Measurements from ENCODE around the gene CRIM1. TPM values are rescaled to one million over a fixed set of nuclear protein-coding genes. Genes with fewer than 3 reads are reported as not detected.

Gene CRIM1
- total and polyA plus RNA-seq, 2 of the 8 experiments (the other 6 are each of a cell fraction or from before 2014, with no cell fraction given): 9.4 to 28.4 TPM

DNA sequence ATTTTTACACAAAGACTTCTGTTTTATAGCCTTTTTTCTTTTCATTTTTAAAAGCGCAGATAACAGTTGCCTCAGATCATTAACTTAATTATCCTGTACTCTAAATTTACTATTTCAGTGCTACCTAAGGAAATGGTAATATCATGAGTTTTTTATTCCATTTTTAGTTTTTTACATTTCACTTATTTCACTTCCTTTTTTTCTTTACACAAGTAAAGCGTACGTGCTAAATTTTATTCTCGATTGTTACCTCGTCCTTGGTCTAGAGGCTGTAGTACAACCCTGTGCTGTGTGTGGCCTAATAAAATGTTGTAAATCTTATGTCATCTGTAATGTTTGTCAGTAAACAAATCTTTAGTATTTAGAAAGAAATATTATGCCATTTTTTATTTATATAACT, 49.2 kb downstream of the CRIM1 start (continued):
- TF ChIP-seq SUZ12 (IDR thresholded peaks at IDR 0.05; ENCODE audit: low read length) (no peak), POLR2A (IDR thresholded peaks at IDR 0.05; ENCODE audit: control extremely low read depth in 1 of 2, low read depth in 2 of 2, low read length in 2 of 2) (no peak)
